ENCODE data around the gene RPH3AL. TPM values are rescaled to one million over a fixed set of nuclear protein-coding genes. Genes with fewer than 3 reads are reported as not detected.
"Not testable (repeated sequence)": the region's sequence is repeated elsewhere in the genome, so short reads cannot be mapped to it uniquely, and the experiment has no call there.

RPH3AL gene
- polyA plus RNA-seq, 1 donor: 17.3 TPM

DNA sequence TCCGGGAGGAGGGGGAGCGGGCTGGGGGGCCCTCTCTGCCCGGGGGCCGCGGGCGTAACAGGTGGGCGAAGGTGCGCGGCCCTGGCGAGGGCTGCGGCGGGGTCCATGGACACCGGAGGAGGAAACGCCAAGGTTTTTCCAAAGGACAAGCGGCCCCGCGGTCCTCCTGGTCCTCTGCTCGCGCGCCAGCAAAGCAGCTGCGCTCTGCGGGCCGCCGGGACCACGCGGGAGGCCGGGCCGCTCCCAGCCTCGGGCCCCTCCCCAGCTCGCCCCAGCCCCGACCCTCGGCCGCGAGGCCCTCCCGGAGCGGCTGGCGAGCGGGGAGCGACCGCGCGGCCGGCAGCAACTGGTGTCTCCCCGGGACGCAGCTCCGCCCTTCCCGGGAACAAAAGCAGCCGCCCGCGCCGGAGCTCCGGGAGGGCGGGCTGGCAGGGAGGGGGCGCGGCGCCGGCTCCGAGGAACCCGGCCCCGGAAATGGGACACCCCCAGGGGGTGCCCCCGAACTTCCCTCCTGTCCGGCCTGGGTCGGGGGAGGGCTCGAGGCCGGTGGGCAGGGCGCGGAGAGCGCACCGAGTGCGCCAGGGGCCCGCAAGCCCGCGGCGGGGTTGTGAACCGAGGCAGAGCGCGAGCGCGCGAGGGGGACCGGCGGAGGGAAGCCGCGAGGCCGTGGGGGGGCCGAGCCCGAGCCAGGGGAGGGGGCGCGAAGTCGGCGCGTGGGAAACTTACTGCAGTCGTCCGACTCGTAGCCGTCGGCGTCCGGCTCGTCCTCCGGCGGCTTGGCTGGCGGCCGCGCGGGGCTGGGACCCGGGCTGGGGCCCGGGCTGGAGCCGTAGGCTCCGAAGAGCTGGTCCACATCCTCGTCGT lies 172.0 kb downstream of the RPH3AL start:
- no peak for DNase-seq

DNA sequence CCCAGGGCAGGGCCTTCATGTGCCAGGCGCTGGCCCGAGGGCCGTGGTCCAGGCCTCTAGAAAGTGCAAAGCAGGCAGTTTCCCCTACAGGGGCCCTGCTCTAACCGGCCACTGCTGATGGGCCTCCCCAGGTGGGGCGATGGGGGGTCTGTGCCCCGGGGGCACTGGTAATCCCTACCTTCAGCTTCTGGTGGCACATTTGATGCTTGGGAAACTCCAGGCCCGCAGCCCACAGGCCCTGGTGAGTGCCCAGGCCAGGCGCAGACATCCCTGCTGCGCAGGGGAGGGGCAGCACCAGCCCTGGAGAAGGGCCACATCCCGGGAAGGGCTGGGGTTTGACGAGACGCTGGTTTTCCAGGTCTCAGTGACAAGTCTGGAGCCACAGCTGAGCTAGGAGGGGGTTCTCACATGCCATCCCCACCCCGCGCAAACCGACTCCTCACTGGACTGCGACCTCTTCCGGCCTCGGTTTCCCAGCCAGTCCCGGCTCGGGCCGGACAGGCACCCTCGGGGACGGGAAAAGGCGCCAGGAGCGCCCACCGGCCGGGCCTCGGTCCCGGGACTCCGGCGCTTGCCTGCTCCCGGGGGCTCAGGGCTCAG lies 172.7 kb downstream of the RPH3AL start:
- no peak for DNase-seq

DNA sequence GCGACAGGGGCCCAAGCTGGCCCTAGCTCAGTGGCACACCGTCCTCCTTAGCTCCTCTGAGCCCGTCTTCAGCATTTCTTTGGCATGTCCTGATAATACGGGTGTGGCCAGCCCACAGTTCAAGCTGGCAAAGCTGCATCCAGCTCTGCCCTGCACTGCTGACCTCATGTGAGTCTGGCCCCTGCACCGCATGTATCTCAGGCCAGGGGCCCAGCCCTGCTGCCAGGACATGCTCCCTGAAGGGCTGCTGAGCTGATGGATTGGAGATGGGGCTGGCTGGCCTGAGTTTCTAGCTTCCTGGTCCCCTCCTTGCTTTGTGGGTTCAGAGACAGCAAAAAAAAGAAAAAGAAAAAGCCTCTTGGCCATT lies 173.6 kb downstream of the RPH3AL start:
- no peak for DNase-seq

DNA sequence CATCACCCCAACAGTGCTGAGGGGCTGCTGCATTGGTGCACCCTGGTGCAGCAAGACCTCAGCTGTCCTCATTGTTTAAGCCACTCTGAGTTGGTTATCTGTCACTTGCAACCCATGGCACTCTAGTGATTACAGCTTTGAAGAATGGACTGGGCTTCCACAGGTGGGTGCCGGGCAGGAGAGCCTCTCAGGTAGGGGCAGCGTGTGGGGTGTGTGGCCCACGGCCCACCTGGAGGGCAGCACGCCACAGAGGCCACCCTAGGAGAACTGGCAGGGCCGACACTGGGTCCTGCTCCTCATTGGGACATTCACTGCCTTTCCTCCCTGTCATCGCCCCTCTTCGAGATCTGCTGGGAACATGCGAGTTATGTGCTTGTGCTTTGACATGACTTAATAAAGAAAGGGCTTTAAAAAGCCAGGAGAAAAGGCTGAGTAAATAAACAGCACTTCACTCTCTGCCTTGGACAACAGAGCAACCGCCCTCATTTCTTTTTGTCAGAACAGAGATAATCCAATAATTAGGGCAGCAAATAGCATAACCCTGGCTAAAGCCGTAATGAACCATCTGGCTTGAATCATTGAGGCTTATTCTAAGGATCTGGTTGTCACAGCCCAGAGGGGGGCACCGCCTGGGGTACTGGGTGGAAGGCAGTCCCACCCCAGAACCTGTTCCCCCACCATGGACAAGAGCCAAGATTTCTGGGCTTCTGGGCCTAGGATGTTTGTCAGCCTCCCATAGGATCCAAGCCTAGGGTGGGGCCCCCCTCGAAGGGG lies 174.1 kb downstream of the RPH3AL start:
- no peak for DNase-seq

DNA sequence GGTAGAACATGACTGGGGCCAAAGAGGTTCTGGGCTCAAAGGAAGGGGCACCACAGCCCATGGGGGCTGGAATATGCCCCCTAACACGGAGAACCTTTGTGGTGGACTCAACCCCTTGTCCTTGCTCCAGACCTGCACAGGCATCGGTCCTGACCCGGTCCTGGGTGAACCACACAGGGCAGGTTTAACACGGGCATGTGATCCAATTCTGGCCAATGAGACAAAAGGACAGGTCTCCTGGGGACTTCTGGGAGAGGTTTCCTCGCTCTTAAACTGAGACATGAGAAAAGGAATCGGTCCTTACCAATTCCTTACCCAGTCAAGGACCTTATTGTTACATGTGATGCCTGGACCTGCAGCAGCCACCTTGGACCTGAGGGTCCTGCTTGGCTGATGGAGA lies 174.8 kb downstream of the RPH3AL start:
- DNase-seq: no peak

DNA sequence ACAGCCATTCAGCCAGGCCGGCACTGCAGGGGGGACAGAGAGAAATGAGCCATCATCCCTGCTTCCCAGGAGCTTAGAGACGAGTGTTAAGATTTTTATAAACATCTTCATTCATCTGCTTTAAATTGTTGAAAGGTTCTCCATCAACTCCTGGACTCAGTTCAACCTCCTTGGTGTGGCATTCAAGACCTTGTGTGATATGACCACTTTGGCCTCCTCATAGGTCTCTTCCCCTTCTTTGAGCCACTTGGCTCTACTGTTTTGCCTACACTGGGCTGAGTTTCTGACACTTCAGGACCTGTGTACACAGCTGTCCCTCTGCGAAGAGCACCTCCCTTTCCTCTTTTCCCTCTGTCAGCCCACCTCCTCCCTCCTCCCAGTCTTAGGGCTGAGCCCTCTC lies 175.5 kb downstream of the RPH3AL start:
- no peak for DNase-seq

DNA sequence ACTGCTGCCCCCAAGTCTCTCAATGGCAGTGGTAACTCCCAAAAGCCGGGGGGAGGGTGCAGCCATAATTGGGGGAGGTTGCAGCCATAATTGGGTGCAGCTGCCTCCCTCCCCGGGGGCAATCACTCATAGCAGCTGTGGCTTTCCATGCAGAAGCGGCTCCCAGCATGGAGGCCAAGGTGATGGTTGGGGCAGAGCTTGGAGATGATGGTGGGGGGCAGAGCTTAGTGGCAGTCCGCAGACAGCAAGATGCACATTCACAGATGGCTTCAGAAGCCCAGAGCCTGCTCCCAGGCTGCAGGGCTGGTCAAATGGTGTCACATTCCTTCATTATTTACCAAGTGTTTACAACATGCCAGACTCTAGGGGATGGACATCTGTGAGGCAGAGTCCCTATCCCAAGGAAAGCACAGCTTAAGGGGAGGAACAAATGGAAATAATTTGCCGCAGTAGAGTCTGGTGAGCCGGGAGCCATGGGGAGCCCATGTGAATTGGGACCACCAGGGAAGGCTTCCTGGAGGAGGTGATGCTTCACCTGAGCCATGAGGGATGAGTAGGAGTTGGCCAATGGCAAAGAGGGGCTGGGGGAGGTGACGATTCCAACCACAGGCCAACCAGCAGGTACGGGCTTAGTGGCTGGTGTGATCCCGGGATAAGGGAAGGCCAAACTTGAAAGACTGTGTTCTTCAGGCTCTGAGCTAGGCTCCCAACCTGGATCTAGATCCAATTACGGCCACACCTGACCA lies 179.3 kb downstream of the RPH3AL start:
- no peak for DNase-seq

DNA sequence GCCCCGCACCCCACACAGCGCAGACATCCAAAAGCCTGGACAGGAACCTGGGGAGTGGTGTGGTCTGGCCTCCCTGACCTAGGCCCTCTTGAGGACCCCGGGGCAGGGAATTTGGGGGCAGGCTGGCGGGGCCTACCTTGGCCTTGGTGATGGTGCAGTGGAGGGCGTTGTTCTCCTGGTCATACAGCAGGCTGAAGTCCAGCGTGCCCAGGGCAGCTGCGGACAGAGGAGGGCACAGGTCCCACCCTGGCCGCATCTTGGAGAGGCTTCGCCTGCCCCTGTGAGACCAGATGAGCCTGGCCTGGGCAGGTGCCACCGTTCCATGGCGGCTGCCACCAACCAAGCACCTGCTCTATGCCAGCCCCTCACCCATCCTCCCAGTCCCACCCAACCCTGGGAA lies 180.2 kb downstream of the RPH3AL start:
- DNase-seq: no peak

DNA sequence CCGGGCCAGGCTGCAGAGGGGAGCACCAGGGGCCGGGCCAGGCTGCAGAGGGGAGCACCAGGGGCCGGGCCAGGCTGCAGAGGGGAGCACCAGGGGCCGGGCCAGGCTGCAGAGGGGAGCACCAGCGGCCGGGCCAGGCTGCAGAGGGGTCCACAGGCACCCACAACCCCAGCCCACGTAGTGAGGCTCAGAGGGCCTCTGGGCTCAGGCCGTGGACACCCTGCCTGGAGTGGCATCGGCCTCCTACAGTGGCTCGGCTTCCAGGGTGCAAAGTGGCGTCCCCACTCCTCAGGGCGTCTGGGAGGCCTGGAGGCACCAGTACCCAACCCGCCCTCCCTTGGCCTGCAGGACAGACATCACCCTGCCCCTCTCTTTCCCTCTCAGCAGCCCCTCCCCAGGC lies 180.7 kb downstream of the RPH3AL start:
- no peak for DNase-seq

DNA sequence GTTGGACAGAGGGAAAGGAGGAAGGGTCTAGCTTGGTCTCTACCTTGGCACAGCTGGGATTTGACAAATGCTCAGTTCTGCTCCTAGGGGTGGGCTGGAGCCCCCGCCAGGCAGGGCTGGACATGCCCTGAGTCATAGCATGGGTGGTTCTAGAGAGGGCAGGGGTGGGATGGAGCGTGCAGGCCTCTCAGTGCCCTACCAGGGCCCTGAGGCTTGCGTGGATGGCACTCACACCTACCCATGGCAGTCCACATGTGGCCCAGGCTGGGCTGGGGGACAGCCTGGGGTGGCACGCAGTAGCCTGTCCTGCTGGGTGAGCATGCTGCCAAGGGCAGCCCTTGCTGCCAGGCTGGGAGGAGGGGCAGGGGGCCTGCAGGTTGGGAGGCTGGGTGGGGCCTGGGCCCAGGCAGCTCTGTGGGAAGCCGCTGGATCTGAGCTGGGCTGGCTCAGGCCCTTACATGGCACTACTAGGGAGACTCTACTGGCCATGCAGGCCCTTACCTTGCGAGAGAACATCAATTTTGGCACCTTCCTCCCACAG lies 182.4 kb downstream of the RPH3AL start:
- DNase-seq: no peak

DNA sequence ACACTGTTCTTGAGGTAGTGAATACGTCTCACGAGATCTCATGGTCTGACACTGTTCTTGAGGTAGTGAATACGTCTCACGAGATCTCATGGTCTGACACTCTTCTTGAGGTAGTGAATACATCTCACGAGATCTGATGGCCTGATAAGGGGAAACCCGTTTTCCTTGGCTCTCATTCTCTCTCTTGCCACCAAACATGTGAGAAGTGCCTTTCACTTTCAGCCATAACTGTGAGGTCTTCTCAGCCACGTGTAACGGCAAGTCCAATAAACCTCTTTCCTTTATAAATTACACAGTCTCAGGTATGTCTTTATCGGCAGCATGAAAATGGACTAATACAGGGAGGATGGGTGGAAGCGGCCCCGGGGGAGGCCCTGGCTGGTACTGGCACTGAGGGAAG lies 184.0 kb downstream of the RPH3AL start:
- DNase-seq: not testable (repeated sequence)

DNA sequence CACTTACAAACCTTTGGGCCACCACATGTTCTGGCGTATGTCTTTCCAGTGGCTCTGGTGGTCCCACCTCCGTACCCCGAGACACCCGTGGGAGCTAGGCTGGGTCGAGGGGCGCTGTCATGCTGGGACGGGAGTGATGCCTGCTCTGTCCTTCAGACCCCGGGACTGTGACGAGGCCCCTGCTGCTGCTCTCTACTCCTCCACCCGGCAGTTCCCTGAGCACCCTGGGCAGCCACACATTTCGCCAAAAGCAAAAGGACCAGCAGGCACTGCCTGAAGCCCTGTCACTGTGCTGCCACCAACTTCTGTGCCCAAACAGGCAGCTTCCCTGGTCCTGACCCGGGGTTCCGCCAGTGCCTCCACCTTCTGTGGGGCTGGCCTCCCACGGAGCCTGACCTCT lies 186.7 kb downstream of the RPH3AL start:
- no peak for DNase-seq

DNA sequence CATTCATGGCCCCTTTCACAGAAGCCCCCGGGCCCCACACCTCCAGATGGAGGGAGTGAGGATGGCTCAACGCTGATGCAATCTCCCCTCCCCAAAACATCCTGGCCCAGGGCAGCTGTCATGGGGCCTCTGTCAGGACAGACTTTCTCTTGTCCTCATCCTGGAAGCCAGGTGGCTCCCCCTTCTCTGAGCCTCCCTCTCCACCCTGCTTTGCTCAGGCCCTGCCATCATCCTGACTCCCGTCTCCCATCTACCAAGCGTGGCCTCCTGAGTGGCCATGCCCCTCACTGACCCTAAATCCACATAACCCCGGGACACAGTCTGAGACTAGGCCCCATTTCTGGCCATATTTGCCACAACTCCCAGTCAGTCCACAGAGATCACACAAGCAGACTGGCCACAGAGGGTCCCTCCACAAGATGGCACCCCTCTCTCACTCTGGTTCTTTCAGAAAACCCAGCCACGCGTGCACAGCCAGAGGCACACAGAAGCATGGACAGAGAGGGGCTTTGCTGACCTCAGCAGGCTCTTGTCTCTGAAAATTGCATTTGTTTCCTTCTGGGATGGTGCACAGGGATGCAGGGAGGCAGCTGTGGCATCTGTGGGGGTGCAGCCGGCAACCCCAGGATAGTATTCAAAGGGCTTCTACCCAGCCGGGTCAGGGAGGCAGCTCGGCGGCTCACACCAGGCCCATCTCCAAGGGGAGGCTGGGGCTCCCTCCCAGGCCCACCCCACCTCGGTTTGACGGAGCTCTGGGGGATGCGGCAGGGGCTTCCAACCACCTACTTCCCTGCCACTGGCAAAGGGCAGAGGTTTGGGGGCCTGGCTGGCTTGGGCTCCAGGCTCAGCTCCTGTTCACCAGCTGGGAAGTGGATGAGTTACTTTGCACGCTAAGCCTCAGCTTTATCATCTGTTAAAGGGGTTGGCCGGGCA lies 188.0 kb downstream of the RPH3AL start:
- DNase-seq: peak; percentile 67

DNA sequence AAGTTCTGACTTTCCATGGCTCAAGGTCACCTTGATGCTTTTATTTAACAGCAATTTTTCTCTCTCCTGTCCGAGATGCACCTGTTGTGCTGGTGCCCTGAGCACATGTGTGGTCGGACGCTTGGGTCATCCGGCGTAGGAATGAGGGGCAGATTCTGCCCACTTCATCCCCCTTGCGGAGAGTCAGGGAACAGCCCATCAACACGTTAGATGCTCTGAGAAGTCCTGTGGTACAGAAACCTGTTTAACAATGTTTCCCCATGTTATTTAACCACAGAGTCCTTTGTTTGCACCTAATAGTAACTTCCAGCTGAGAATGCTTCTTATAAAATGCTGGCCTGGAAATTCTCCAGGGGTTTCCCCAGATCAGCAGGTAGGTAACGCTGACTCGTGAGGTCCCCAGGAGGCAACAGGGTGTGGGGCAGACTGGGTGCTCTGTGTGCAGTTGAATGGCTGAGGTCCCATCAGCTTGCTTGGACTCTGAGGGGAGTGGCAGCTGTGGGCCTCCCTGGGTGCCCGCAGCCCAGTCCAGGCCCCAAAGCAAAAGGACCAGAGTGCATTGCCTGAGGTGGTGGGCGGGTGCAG lies 189.0 kb downstream of the RPH3AL start:
- DNase-seq: no peak

DNA sequence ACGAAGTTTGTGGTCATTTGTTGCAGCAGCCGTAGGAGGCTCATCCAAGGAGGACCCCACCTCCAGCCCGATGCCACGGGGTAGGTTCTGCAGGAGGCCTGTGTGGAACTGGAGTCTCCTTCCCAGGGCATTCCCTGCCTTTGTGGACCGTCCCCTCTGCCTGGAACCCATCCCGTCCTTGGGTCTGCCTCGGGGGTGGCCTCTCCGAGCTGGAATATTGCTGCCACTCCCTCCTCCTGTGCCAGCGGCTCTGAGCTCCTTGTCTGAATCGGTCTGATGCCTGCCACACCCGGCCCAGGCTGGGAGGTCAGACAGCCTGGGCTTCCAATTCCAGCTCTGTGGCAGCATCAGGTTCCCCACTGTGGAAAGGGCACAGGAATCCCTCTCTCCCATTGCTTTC lies 189.9 kb downstream of the RPH3AL start:
- no peak for DNase-seq

Other genes with a start within 250 kb of the RPH3AL start
- 0.35 TPM for gene SCGB1C2, start 215.2 kb downstream of the RPH3AL start, polyA plus RNA-seq (ENCODE audit: insufficient read length)
- gene DOC2B, start 171.2 kb downstream of the RPH3AL start, polyA plus RNA-seq (ENCODE audit: insufficient read length): 60.2 TPM
- 30.5 TPM for gene RFLNB, start 93.1 kb upstream of the RPH3AL start, polyA plus RNA-seq (ENCODE audit: insufficient read length)

Measured in left kidney (tissue), 2 donors.